Liver (tissue), 9 donors: ENCODE results near the gene MT1F. TPM values are rescaled to one million over a fixed set of nuclear protein-coding genes. Genes with fewer than 3 reads are reported as not detected.

Experiments used
- DNase-seq: peaks from one replicate; pipeline ENCODE4 v3.0.0-alpha.2; 2017; ENCODE audit warnings: low spot score
- H3K27ac ChIP-seq, 2 donors: one replicate each; pipeline ENCODE4 v1.7.0; 2013; ENCODE audit warnings: inconsistent platforms in 2 of 2, low read length in 2 of 2, control low read depth in 1 of 2, low read depth in 1 of 2, mild to moderate bottlenecking in 1 of 2
- H3K27me3 ChIP-seq, 4 donors: one replicate each; pipeline versions ENCODE4 v1.6.1 to v1.7.0; 2013; ENCODE audit warnings: low read length in 3 of 4, inconsistent platforms in 1 of 4, mild to moderate bottlenecking in 1 of 4, moderate library complexity in 1 of 4; ENCODE audit not compliant: control insufficient read depth in 4 of 4, insufficient read depth in 4 of 4
- H3K36me3 ChIP-seq, 4 donors: one replicate each; pipeline versions ENCODE4 v1.6.1 to v1.7.0; 2013; ENCODE audit warnings: low read length in 3 of 4, mild to moderate bottlenecking in 3 of 4, low read depth in 1 of 4, moderate library complexity in 1 of 4; ENCODE audit not compliant: control insufficient read depth in 4 of 4, insufficient read depth in 3 of 4
- H3K4me1 ChIP-seq, 4 donors: one replicate each; pipeline versions ENCODE4 v1.6.1 to v1.7.0; 2013; ENCODE audit warnings: low read length in 3 of 4, mild to moderate bottlenecking in 3 of 4, moderate library complexity in 1 of 4; ENCODE audit not compliant: control insufficient read depth in 4 of 4, insufficient read depth in 4 of 4
- H3K4me3 ChIP-seq, 3 donors: one replicate each; pipeline versions ENCODE4 v1.6.1 to v1.7.0; 2013; ENCODE audit warnings: low read length in 3 of 3, control low read depth in 1 of 3, low read depth in 1 of 3, mild to moderate bottlenecking in 1 of 3
- H3K9ac ChIP-seq, 2 donors: one replicate each; pipeline ENCODE4 v1.7.0; 2013; ENCODE audit warnings: low read length in 2 of 2, mild to moderate bottlenecking in 2 of 2, moderate library complexity in 2 of 2, control low read depth in 1 of 2, low read depth in 1 of 2
- H3K9me3 ChIP-seq, 4 donors: one replicate each; pipeline versions ENCODE4 v1.6.1 to v1.7.0; 2013; ENCODE audit warnings: low read length in 3 of 4; ENCODE audit not compliant: control insufficient read depth in 4 of 4
- FOXA1 ChIP-seq: IDR thresholded peaks from 2 replicates; pipeline ENCODE4 v1.6.1; 2016; ENCODE audit warnings: antibody characterized with exemption
- FOXA2 ChIP-seq: IDR thresholded peaks from 2 replicates; pipeline ENCODE4 v1.6.1; 2016; ENCODE audit warnings: antibody characterized with exemption
- GABPA ChIP-seq, 2 donors: IDR thresholded peaks in 1 of 2; conservative IDR thresholded peaks in 1 of 2; 2 replicates each; pipeline ENCODE4 v1.6.1; 2016; ENCODE audit warnings: antibody characterized with exemption in 2 of 2, mild to moderate bottlenecking in 1 of 2, moderate library complexity in 1 of 2
- HNF4A ChIP-seq, 2 donors: conservative IDR thresholded peaks; 2 replicates each; pipeline ENCODE4 v1.6.1; 2016; ENCODE audit warnings: antibody characterized with exemption in 2 of 2, mild to moderate bottlenecking in 2 of 2
- HNF4G ChIP-seq: IDR thresholded peaks from 2 replicates; pipeline ENCODE4 v1.6.1; 2016; ENCODE audit warnings: antibody characterized with exemption
- JUND ChIP-seq, 2 donors: IDR thresholded peaks; 2 replicates each; pipeline ENCODE4 v1.6.1; 2016; ENCODE audit warnings: antibody characterized with exemption in 2 of 2
- NR2F2 ChIP-seq: IDR thresholded peaks from 2 replicates; pipeline ENCODE4 v1.6.1; 2016; ENCODE audit warnings: antibody characterized with exemption
- RAD21 ChIP-seq, 2 donors: IDR thresholded peaks; 2 replicates each; pipeline ENCODE4 v1.6.1; 2016; ENCODE audit warnings: antibody characterized with exemption in 2 of 2, mild to moderate bottlenecking in 2 of 2
- RXRA ChIP-seq, 2 donors: IDR thresholded peaks; 2 replicates each; pipeline ENCODE4 v1.6.1; 2017 to 2018; ENCODE audit warnings: antibody characterized with exemption in 2 of 2, mild to moderate bottlenecking in 1 of 2
- SP1 ChIP-seq: IDR thresholded peaks from 2 replicates; pipeline ENCODE4 v1.6.1; 2018; ENCODE audit warnings: antibody characterized with exemption, mild to moderate bottlenecking
- TAF1 ChIP-seq: conservative IDR thresholded peaks from 2 replicates; pipeline ENCODE4 v1.6.1; 2016; ENCODE audit warnings: antibody characterized with exemption, mild to moderate bottlenecking
- YY1 ChIP-seq: IDR thresholded peaks from 2 replicates; pipeline ENCODE4 v1.6.1; 2016; ENCODE audit warnings: antibody characterized with exemption, mild to moderate bottlenecking
- WGBS: extraction: QIAGEN DNeasy Blood & Tissue Kit; methylation state at CpG from one replicate; pipeline ENCODE4 v1.1.7; 2013; 5-methylcytosine and 5-hydroxymethylcytosine counted together
- polyA plus RNA-seq, 2 donors: library from polyadenylated mRNA; stranded (reverse) in 1 of 2; unstranded in 1 of 2; fragments of 200-250 nt in 1 of 2; fragments of >200 nt in 1 of 2; fragmentation: Nextera tagmentation in 1 of 2; extraction: Ambion mirVana in 1 of 2; gene quantifications; one replicate each; pipeline versions ENCODE4 v1.2.1 to v1.2.3, GENCODE V29; 2013 to 2015
- total RNA-seq, 2 donors: library from RNA; depleted of rRNA; stranded (reverse); fragments of >200 nt; gene quantifications; one replicate each; pipeline ENCODE4 v1.2.3, GENCODE V29; 2014
- TF ChIP-seq, protein P1 (sequence below): IDR thresholded peaks from 2 replicates; pipeline ENCODE4 v1.6.1; 2016; ENCODE audit warnings: antibody characterized with exemption
- TF ChIP-seq, protein P2 (sequence below): fragments of 150-350 bp; IDR thresholded peaks from 2 replicates; pipeline ENCODE4 v1.5.1; 2017; ENCODE audit warnings: improper control_type of control experiment, low read depth, low read length; ENCODE audit not compliant: missing input control
- TF ChIP-seq, protein P3 (sequence below): IDR thresholded peaks from 2 replicates; pipeline ENCODE4 v1.6.1; 2016; ENCODE audit warnings: antibody characterized with exemption
- TF ChIP-seq, protein P4 (sequence below): IDR thresholded peaks from 2 replicates; pipeline ENCODE4 v1.6.1; 2016; ENCODE audit warnings: antibody characterized with exemption, mild to moderate bottlenecking
- TF ChIP-seq, protein P5 (sequence below): IDR thresholded peaks from 2 replicates; pipeline ENCODE4 v1.6.1; 2016; ENCODE audit warnings: antibody characterized with exemption
- donor health status: healthy.
- donor health status: healthy.
- donor health status: healthy.
- donor health status: healthy.
- donor health status: healthy.

MT1F gene
- total and polyA plus RNA-seq, 4 donors: 14.2 to 895 (median 134) TPM

DNA sequence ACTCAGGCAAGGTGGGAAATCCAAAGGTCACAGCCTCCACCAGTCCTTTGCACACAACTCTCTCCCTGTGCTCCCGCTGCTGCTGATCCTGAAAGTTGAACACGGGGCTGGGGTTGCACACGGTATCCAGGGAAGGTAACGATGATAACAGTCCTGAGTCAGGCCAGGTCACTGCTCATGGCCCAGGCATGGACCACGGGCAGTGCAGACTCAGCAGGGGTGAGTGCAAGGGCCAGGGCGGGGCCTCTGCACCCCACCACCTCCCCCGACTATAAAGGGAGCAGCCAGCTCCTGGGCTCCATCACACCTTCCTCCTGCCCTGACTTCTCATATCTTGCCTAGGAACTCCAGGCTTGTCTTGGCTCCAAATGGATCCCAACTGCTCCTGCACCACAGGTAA lies 6.2 kb upstream of the MT1F start, which contains the start of gene MT1B:
Gene MT1B (plus strand): TSS at position 301 of the 400 bp plus-strand sequence. CDS start 68 bp downstream, at position 369.
- no peaks in the 10 kb centered on the region for H3K36me3 ChIP-seq
- no peak within 1 kb of the TSS for H3K9ac ChIP-seq
- 82% methylated on average over 7 of the region's 7 CpGs for WGBS
- no peaks in the 10 kb centered on the region for H3K9me3 ChIP-seq
- H3K27ac ChIP-seq: no peak within 1 kb of the TSS
- no peak for DNase-seq
- TF ChIP-seq, protein P1, sequence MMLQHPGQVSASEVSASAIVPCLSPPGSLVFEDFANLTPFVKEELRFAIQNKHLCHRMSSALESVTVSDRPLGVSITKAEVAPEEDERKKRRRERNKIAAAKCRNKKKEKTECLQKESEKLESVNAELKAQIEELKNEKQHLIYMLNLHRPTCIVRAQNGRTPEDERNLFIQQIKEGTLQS: no peak
- TF ChIP-seq HNF4G (no peak), GABPA (IDR thresholded peaks at IDR 0.05 in 1 of 2, conservative IDR thresholded peaks at IDR 0.05 in 1 of 2) (no peak), RXRA (IDR thresholded peaks at IDR 0.05) (no peak), HNF4A (conservative IDR thresholded peaks at IDR 0.05) (no peak), YY1 (no peak), FOXA1 (no peak), NR2F2 (no peak), RAD21 (IDR thresholded peaks at IDR 0.05) (no peak), JUND (IDR thresholded peaks at IDR 0.05) (no peak), FOXA2 (no peak), TAF1 (no peak)
- TF ChIP-seq, protein P2, sequence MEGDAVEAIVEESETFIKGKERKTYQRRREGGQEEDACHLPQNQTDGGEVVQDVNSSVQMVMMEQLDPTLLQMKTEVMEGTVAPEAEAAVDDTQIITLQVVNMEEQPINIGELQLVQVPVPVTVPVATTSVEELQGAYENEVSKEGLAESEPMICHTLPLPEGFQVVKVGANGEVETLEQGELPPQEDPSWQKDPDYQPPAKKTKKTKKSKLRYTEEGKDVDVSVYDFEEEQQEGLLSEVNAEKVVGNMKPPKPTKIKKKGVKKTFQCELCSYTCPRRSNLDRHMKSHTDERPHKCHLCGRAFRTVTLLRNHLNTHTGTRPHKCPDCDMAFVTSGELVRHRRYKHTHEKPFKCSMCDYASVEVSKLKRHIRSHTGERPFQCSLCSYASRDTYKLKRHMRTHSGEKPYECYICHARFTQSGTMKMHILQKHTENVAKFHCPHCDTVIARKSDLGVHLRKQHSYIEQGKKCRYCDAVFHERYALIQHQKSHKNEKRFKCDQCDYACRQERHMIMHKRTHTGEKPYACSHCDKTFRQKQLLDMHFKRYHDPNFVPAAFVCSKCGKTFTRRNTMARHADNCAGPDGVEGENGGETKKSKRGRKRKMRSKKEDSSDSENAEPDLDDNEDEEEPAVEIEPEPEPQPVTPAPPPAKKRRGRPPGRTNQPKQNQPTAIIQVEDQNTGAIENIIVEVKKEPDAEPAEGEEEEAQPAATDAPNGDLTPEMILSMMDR: no peak
- TF ChIP-seq, protein P3, sequence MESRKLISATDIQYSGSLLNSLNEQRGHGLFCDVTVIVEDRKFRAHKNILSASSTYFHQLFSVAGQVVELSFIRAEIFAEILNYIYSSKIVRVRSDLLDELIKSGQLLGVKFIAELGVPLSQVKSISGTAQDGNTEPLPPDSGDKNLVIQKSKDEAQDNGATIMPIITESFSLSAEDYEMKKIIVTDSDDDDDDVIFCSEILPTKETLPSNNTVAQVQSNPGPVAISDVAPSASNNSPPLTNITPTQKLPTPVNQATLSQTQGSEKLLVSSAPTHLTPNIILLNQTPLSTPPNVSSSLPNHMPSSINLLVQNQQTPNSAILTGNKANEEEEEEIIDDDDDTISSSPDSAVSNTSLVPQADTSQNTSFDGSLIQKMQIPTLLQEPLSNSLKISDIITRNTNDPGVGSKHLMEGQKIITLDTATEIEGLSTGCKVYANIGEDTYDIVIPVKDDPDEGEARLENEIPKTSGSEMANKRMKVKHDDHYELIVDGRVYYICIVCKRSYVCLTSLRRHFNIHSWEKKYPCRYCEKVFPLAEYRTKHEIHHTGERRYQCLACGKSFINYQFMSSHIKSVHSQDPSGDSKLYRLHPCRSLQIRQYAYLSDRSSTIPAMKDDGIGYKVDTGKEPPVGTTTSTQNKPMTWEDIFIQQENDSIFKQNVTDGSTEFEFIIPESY: no peak
- TF ChIP-seq, protein P4, sequence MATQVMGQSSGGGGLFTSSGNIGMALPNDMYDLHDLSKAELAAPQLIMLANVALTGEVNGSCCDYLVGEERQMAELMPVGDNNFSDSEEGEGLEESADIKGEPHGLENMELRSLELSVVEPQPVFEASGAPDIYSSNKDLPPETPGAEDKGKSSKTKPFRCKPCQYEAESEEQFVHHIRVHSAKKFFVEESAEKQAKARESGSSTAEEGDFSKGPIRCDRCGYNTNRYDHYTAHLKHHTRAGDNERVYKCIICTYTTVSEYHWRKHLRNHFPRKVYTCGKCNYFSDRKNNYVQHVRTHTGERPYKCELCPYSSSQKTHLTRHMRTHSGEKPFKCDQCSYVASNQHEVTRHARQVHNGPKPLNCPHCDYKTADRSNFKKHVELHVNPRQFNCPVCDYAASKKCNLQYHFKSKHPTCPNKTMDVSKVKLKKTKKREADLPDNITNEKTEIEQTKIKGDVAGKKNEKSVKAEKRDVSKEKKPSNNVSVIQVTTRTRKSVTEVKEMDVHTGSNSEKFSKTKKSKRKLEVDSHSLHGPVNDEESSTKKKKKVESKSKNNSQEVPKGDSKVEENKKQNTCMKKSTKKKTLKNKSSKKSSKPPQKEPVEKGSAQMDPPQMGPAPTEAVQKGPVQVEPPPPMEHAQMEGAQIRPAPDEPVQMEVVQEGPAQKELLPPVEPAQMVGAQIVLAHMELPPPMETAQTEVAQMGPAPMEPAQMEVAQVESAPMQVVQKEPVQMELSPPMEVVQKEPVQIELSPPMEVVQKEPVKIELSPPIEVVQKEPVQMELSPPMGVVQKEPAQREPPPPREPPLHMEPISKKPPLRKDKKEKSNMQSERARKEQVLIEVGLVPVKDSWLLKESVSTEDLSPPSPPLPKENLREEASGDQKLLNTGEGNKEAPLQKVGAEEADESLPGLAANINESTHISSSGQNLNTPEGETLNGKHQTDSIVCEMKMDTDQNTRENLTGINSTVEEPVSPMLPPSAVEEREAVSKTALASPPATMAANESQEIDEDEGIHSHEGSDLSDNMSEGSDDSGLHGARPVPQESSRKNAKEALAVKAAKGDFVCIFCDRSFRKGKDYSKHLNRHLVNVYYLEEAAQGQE: no peak
- TF ChIP-seq, protein P5, sequence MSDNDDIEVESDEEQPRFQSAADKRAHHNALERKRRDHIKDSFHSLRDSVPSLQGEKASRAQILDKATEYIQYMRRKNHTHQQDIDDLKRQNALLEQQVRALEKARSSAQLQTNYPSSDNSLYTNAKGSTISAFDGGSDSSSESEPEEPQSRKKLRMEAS: no peak
- H3K4me3 ChIP-seq: no peak within 1 kb of the TSS
- no peaks in the 10 kb centered on the region for H3K27me3 ChIP-seq
- H3K4me1 ChIP-seq: peaks cover 5 to 17% (median 11%) of the 10 kb centered on the region in 4 donors

DNA sequence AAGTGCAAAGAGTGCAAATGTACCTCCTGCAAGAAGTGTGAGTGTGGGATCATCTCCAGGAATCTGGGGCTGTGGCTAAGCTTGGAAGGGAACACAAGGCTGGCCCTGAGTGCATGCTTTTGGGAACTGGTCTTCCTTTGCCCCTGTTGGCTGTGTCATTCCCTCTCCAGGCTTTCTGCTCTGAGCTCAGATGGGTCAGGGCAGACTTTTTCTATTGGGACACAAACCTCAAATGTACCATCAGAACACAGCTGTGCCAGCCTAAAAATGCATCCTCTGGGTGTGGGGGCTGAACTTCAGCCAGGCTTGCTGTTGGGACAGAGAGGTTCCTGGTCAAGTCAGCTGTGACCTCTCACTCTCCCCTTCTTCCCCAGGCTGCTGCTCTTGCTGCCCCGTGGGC lies 5.2 kb upstream of the MT1F start:
- no peak overlapping the region for H3K9ac ChIP-seq
- DNase-seq: no peak
- no peak overlapping the region for H3K4me3 ChIP-seq
- H3K36me3 ChIP-seq: no peaks in the 10 kb centered on the region
- no peak overlapping the region for H3K27ac ChIP-seq
- 75% methylated on average over 1 of the region's 1 CpG for WGBS
- H3K27me3 ChIP-seq: no peaks in the 10 kb centered on the region
- no peaks in the 10 kb centered on the region for H3K9me3 ChIP-seq
- H3K4me1 ChIP-seq: peaks cover 5 to 13% (median 9%) of the 10 kb centered on the region in 4 donors
- TF ChIP-seq HNF4G: no peak
- TF ChIP-seq, protein P5: no peak
- TF ChIP-seq, protein P1: no peak
- no peak for TF ChIP-seq YY1
- no peak for TF ChIP-seq RAD21 (IDR thresholded peaks at IDR 0.05)
- TF ChIP-seq FOXA2: no peak
- no peak for TF ChIP-seq RXRA (IDR thresholded peaks at IDR 0.05)
- TF ChIP-seq GABPA (IDR thresholded peaks at IDR 0.05 in 1 of 2, conservative IDR thresholded peaks at IDR 0.05 in 1 of 2): no peak
- TF ChIP-seq FOXA1: no peak
- TF ChIP-seq, protein P3: no peak
- TF ChIP-seq TAF1: no peak
- no peak for TF ChIP-seq SP1
- TF ChIP-seq HNF4A (conservative IDR thresholded peaks at IDR 0.05): no peak
- no peak for TF ChIP-seq JUND (IDR thresholded peaks at IDR 0.05)
- no peak for TF ChIP-seq NR2F2
